GM18870 (cell line): ENCODE results near the gene SLC35A4.
A peak's percentile ranks its signal among the peaks of the same experiment; 100 is the strongest.
"Not testable (repeated sequence)": the region's sequence is repeated elsewhere in the genome, so short reads cannot be mapped to it uniquely, and the experiment has no call there.

Experiments
- ATAC-seq: cut with Tn5 transposase; IDR thresholded peaks from one replicate; pipeline ENCODE4 v1.9.1; 2021; ENCODE audit warnings: moderate library complexity; ENCODE audit not compliant: unreplicated experiment

The SLC35A4 gene

DNA sequence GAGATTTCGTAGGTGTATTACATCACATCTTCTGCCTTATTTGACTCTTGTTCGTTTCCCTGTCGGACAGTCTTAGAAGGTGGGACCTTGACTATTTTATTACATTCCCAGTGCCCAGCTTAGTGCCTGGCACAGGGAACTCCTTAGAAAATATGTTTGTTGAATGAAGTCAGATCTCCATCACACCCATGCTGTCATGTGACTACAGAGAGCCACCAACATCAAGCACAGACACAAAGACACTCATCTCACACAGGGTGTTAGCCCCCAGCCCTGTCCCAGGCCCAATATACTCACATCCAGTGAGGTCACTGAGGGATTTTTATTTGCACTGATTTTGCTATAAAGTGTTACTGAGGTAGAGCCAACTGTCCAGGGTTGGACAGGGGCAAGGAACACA, 6.7 kb upstream of the SLC35A4 start:
- ATAC-seq: no peak

DNA sequence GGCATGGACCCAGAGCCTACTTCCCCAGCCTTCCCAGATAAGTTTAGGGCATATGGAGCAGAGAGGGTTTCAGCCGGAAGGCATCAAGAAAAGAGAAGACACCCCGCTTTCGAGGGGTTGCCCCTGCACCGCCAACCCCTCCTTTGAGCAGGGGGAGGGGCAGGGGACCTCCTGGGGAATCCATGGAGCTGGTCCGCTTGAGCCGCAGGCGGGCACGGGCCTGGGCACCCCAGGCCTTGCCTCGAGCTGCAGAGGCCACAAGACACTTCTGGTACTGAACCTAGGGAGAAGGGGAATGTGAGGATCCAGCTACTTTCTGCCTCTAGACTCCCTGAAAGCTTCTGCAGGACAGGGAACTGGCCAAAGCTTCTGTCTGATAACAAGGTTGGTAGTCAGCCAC, 6.1 kb upstream of the SLC35A4 start:
- no peak for ATAC-seq

DNA sequence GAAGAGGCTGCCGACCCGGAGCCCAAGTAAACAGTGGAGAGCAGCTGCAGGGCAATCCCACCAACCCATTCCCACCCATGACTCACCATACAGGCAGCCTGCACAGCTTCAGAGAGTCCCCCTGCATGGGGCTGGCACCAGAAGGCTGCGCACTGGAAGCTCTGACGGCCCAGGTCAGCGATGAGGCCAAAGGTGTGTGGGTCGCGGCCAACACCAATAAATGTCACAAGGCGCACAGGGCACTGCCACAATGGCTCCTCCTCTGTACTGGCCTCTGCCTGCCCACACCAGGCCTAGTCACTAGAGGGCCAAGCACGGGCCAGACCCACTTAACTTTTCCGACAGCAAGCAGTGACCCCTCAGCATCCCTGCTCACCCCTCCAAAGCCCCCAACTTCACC, 4.4 kb upstream of the SLC35A4 start:
- ATAC-seq: no peak

DNA sequence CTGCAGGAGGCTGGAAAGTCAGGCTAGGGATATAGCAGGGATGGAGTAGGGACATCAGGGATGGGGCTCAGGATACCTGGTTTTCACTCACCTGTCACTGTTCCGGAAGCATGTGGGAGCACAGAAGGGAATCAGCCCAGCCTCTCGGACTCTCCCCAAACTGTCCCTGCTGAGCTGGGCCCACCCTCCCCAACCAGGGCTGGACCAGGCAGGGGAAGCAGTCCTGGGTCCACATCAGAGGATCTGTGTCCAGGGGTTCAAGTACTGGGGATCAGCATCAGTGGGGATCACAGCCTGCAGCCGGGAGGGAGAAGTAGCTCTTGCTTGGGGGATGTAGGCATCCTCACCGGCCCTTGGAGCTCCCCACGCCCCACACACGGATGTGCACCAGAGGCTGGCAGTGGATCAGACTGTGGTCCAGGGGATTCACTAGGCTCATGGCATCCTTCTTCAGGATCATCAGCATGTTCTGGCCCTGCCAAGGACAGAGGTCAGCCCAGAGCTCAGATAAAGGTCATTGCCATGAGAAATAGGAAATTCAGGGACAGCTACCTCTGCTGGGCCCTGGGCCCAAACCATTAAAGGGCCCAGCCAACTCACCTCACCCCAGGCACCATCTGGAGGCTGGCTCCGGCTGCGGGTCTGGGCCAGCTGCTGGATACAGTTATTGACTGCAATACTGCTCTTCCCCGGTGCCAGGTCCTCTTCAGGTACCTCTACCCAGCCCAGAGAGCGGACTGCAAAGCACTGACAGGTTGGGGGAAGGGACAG, 2.7 kb upstream of the SLC35A4 start:
- ATAC-seq: no peak

DNA sequence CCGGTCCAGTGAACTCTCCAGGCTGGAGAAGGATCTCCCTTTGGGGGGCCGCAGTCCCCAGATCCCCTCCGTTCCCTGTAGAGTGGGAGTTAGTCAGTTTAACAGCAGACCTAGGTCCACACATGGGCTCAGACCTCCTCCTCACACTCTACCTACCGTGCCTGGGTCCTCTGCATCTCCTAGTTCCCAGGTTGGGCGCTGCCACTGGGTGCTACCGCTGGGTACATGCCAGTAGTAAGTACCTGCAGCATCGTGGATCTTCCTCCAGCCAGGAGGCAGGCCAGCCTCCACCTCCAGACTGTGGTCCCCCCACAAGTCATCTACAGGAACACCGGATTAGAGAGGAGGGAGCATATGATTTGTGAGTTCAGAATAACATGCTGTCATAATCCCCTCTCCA, 1.0 kb upstream of the SLC35A4 start:
- ATAC-seq: no peak

DNA sequence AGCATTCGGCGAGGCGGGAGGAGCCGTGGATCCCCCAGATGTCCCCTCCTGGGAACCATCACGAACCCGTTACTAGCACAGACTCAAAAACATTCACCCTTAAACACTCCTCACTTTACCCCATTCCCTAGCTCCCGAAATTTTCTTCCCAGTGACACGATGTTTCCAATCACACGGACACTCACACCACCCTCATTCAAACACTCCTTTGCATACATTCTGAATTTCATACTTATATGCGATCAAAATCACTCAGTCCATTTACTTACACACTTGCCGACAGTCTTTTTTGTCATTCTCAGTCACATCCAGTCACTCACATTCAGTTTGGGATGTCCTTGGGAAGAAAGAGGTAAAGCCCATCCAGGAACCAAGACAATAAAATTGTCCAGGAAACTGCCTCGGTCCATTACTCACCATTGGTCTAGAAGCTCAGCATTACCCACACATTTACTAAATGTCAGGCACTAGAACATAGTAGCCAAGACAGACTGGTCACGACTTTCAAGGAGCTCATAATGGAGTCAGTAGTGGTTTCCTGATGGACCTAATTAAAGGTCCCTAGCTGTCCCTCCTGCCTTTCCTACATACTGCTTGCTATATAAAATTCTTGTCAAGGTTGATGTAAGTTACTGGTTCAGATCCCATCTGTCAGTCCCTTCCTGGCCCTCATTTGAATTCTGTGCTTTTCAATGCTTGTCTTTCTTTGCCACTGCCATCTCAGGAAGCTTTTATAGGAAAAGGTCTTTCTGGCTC, 574 bp downstream of the SLC35A4 start:
- ATAC-seq: no peak

DNA sequence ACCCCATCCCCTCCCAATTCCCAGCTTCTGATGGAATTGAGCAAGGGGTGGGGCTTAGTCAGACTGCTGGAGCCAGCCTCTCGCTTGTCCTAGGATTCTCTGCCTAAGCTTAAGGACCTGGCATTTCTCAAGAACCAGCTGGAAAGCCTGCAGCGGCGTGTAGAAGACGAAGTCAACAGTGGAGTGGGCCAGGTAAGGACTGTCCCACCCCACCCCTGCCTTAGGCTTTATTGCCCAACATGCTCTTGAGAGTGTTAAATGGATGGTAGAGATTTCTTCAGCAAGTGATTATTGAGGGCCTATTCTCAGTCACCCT, 1.1 kb downstream of the SLC35A4 start:
- ATAC-seq: no peak

DNA sequence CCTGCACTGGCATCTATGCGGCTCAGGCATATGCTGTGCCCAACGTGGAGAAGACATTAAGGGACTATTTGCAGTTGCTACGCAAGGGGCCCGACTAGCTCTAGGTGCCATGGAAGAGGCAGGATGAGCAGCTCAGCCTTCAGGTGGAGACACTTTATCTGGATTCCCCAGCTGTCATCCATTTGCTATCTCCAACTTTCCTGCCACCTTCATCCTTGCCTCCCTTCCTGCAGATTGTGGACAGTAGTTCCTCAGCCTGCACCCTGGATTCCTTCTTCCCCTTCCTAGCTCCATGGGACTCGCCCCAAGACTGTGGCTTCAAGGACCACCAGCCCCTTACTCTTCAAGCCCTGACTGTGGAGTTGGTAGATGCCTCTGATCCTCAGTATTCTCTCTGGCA, 2.0 kb downstream of the SLC35A4 start:
- ATAC-seq: no peak

DNA sequence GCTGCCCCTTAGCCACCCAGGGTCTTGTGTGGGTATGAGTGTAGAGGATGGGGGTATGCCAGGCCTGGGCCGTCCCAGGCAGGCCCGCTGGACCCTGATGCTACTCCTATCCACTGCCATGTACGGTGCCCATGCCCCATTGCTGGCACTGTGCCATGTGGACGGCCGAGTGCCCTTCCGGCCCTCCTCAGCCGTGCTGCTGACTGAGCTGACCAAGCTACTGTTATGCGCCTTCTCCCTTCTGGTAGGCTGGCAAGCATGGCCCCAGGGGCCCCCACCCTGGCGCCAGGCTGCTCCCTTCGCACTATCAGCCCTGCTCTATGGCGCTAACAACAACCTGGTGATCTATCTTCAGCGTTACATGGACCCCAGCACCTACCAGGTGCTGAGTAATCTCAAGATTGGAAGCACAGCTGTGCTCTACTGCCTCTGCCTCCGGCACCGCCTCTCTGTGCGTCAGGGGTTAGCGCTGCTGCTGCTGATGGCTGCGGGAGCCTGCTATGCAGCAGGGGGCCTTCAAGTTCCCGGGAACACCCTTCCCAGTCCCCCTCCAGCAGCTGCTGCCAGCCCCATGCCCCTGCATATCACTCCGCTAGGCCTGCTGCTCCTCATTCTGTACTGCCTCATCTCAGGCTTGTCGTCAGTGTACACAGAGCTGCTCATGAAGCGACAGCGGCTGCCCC, 2.6 kb downstream of the SLC35A4 start:
- no peak for ATAC-seq

DNA sequence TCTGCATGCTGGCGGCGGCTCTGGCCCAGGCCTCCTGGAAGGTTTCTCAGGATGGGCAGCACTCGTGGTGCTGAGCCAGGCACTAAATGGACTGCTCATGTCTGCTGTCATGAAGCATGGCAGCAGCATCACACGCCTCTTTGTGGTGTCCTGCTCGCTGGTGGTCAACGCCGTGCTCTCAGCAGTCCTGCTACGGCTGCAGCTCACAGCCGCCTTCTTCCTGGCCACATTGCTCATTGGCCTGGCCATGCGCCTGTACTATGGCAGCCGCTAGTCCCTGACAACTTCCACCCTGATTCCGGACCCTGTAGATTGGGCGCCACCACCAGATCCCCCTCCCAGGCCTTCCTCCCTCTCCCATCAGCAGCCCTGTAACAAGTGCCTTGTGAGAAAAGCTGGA, 3.2 kb downstream of the SLC35A4 start:
- no peak for ATAC-seq

DNA sequence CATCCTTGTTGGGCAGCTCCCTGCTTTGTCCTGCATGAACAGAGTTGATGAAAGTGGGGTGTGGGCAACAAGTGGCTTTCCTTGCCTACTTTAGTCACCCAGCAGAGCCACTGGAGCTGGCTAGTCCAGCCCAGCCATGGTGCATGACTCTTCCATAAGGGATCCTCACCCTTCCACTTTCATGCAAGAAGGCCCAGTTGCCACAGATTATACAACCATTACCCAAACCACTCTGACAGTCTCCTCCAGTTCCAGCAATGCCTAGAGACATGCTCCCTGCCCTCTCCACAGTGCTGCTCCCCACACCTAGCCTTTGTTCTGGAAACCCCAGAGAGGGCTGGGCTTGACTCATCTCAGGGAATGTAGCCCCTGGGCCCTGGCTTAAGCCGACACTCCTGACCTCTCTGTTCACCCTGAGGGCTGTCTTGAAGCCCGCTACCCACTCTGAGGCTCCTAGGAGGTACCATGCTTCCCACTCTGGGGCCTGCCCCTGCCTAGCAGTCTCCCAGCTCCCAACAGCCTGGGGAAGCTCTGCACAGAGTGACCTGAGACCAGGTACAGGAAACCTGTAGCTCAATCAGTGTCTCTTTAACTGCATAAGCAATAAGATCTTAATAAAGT, 3.9 kb downstream of the SLC35A4 start:
- no peak for ATAC-seq

DNA sequence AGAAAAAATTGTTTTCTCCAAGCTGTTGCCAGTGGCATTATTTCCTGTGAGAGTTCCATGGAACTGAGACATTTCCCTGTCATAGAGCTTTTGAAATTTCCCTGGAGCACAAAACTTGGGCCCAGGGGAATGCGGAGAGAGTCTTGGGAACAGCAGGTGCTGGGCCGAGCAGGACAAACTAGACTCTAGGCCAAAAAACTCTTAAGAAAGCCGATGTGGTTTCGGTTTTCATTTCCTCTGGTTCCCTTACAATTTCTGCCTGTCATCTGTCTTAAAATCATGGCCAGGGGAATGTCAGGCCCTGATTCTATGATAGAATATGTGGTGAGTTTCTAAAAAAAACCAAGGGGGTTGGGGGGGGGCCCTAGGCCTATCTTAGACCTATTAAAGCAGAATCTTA, 4.6 kb downstream of the SLC35A4 start:
- peak; percentile 38 for ATAC-seq

DNA sequence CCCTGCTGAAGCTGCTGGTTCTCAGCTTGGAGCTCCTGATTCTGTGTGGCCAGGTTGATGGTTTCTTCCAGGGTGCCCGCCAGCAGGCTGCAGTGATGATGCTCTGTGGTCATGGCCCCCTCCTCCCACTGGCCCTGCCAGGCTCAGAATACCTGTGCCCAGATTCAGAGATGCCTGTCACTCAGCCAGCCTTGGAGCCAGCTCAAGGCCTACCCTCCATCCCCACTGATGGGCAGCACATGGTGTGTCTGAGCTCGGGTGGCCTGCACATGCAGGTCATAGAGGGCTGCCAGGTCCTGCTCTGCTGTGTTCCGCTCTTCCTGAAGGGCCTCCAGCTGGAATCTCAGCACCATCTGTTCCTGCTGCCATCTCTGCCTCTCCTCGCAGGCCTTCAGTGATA, 5.4 kb downstream of the SLC35A4 start:
- no peak for ATAC-seq

DNA sequence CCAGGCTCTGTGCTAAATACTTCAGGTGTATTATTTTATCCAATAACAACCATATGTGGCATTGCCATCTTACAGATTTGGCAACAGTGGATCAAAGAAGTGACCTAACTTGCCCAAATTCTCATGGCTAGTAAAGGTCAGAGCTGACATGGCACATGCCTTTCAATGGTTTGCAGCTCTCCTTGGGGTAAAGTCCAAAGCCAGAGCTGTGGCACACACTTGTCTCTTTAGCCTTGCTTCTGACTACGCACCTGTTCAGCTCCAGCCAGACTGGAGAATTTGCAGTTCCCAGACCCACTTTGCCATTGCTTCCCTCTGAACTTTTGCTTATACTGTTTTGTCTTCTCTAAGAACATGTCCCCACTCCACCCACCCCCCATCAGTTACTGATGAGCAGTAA, 5.9 kb downstream of the SLC35A4 start:
- ATAC-seq: no peak

DNA sequence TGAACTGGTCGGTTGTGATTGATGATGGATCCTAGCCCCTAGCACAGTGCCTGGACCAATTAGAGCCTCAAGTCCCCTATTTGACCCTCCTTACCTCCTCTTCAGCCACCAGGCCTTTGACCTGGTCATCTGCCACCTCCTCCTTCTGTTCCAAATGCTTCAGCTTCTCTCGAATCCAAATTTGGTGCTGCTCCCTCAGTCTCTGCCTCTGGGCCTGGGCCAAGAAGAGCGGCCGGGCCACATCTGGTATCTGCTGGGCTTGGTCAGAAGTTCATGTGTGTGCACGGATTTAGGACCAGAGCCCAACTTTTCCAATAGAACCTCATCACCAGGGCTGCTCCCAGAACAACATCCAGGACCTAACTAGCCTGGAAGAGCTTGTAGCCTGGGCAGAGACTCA, 6.5 kb downstream of the SLC35A4 start:
- no peak for ATAC-seq

DNA sequence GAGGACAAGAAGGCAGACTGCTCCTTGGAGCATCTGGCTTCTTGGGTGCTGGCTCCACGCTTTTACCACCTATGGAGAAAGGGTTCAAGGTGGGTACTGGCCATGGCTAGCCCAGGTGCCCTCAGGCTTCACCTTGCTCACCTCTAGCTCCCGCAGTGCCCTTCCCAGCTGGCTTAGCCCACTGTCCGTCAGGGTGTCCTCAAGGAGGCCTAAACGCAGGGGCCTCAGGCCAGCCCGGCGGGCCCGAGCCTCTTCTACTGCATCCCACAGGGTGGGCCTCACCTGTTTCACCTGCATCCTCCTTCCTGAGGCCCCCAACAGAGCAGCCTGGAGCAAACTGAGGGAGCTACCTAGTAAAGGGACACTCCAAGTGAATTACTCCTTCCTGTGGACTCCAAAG, 9.1 kb downstream of the SLC35A4 start:
- no peak for ATAC-seq

DNA sequence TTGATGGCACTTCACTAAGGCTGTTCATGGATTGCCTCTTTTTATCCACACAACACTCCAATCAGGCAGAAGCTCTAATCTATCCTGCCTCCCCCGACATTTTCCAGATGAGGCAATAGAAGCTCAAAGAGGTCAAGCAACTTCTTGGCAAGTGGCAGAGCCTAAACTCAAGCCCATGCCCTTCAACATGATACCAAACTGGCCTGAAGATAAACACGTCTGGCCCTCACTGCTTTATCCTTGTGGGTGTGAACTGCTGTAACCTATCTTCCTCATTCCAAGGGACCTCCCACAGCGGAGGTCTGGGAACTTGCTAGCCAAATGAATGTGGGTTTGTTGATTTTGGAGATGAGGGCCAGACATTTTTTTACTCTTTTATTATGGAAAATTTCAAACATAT, 9.5 kb downstream of the SLC35A4 start:
- no peak for ATAC-seq

DNA sequence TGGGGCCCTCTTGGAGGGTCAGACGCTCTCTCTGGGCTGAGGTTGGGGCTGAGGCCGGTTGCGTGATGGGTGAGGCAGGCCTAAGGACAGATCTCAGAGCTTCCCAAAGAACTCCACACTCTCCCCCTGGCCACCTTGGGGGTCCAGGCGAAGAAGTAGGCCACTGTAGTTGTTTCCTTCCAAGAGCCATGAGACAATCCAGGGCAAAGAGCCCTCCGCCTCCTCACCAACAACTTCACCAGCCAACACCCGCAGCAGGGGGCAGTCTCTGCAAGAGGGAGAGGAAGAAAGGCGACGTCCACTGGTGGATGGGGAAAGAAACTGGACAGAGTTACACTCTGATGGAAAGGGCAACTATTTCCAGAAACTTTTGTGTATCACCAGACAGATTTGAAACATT, 10.7 kb downstream of the SLC35A4 start:
- no peak for ATAC-seq

DNA sequence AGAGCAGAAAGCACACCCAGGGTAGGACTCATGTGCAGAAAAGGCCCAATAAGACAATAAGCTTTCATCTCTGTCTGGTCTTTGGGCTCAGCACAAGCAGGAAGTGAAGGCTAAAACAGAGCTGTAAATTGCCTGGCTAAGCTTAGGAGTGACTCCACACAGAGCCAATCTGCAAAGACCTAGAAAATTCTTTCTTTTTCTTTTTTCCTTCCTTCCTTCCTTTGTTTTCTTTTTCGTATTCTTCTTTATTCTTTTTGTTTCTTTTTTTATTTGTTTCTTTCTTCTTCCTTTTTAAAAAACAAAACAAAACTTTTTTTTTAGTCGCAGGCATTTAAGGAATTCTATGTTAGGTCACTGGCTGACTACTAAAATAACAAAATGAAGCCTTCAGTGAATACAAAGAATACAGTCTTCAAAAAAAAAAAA, 12.2 kb downstream of the SLC35A4 start:
- no peak for ATAC-seq

DNA sequence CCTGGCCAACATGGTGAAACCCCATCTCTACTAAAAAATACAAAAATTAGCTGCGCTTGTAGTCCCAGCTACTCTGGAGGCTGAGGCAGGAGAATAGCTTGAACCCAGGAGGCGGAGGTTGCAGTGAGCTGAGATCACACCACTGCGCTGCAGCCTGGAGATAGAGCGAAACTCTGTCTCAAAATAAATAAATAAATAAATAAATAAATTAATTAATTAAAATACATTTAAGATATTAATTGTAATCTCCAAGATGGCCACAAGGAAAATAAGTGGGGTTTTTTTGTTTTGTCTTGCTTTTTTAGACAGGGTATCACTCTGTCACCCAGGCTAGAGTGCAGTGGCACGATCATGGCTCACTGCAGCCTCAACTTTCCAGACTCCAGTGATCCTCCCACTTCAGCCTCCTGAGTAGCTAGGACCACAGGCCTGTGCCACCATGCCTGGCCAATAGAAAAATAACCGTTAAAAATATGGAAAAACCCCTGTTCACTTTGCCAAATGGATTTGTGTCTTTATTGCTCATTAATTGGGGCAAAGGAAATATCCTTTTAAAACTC, 14.6 kb downstream of the SLC35A4 start:
- not testable (repeated sequence) for ATAC-seq

DNA sequence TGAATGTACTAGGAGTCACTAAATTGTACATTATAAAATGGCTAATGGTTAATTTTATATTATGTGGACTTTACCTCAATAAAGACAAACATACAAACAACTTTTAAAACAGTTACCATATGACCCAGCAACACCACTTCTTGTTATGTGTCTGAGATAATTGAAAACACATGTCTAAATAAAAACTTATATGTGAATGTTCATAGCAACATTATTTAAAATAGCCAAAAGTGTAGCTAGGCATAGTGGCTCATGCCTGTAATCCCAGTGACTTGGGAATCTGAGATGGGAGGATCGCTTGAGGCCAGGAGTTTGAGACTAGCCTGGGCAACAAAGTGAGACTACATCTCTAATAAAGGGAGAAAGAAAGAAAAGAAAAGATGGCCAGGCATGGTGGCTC, 22.9 kb downstream of the SLC35A4 start:
- ATAC-seq: no peak
